Measurements from ENCODE around the gene ALK.

DNA sequence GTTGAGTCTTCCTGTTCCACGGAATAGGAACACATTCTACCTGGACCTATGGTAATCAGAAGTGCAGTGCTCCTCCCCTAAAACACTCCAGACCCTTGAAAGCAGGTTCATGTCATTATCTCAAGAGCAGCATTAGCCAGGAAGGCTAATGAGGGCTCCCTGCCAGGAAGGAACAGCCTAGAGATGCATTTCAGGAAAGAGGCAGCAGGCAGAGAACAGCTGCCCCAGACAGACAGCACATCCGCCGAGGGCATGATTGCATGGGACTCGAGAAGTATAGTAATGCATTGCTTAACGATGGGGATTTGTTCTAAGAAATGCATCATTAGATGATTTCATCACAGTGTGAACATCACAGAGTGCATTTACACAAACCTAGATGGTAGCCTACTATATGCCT, 171.5 kb downstream of the ALK start:
- TF ChIP-seq YY1 (IDR thresholded peaks at IDR 0.05; ENCODE audit: insufficient read depth, insufficient read length), result no peak
- no peak for TF ChIP-seq ZNF274 (IDR thresholded peaks at IDR 0.05; ENCODE audit: low read depth, low read length)

Data from NT2/D1 (cell line).